Measurements from ENCODE around the gene TMEM59. TPM values are rescaled to one million over a fixed set of nuclear protein-coding genes. Genes with fewer than 3 reads are reported as not detected.
A peak's percentile ranks its signal among the peaks of the same experiment; 100 is the strongest.

The TMEM59 gene
- polyA plus RNA-seq, 4 donors = 304 to 435 (median 349) TPM

GRCh38 chr1:53986458-53986857, 66.5 kb downstream of the TMEM59 start:
- DNase-seq (ENCODE audit: low read depth in 4 of 4, low spot score in 2 of 4) = no peak

- no peak for DNase-seq (ENCODE audit: low read depth in 4 of 4, low spot score in 2 of 4)
Measured at GRCh38 chr1:53984726-53985125, 68.3 kb downstream of the TMEM59 start.

- DNase-seq (ENCODE audit: low read depth in 4 of 4, low spot score in 2 of 4) = peak in 3 of 4 donors; percentile 18 to 36 (median 24)
Measured at GRCh38 chr1:53982763-53983104, 70.3 kb downstream of the TMEM59 start.

- peak in 3 of 4 donors; percentile 18 to 45 (median 21) for DNase-seq (ENCODE audit: low read depth in 4 of 4, low spot score in 2 of 4)
Measured at GRCh38 chr1:53982034-53982762, 70.8 kb downstream of the TMEM59 start.

- no peak for DNase-seq (ENCODE audit: low read depth in 4 of 4, low spot score in 2 of 4)
Measured at GRCh38 chr1:53981220-53981619, 71.8 kb downstream of the TMEM59 start.

- DNase-seq (ENCODE audit: low read depth in 4 of 4, low spot score in 2 of 4) = no peak
Measured at GRCh38 chr1:53979712-53980450, 73.1 kb downstream of the TMEM59 start.

Other genes starting within 250 kb of the TMEM59 start
- gene NDC1, start 214.9 kb downstream of the TMEM59 start, polyA plus RNA-seq (ENCODE audit: insufficient read length in 4 of 4) = 10 to 100 TPM; 25.6 to 31.6 (median 29.0) TPM
- gene YIPF1, start 163.4 kb downstream of the TMEM59 start, polyA plus RNA-seq (ENCODE audit: insufficient read length in 4 of 4) = 10 to 100 TPM; 31.1 to 36.3 (median 33.1) TPM
- gene DIO1, start 159.0 kb downstream of the TMEM59 start, polyA plus RNA-seq (ENCODE audit: insufficient read length in 4 of 4) = 10 to 100 TPM in 1 of 4 donors, 1 to 10 TPM in 3; 3.8 to 10.3 (median 7.8) TPM
- 10 to 100 TPM; 44.9 to 66.6 (median 48.3) TPM for gene IFT25, start 107.5 kb downstream of the TMEM59 start, polyA plus RNA-seq (ENCODE audit: insufficient read length in 4 of 4)
- 10 to 100 TPM; 38.6 to 48.1 (median 42.1) TPM for gene LRRC42, start 106.9 kb downstream of the TMEM59 start, polyA plus RNA-seq (ENCODE audit: insufficient read length in 4 of 4)
- under 1 TPM in 1 of 4 donors, not detected in 3; 0.08 TPM for gene LDLRAD1, start 35.0 kb downstream of the TMEM59 start, polyA plus RNA-seq (ENCODE audit: insufficient read length in 4 of 4)
- 1 to 10 TPM; 8.2 to 9.6 (median 8.6) TPM for gene TCEANC2, start 404 bp upstream of the TMEM59 start, polyA plus RNA-seq (ENCODE audit: insufficient read length in 4 of 4)
- gene CDCP2, start 99.8 kb upstream of the TMEM59 start, polyA plus RNA-seq (ENCODE audit: insufficient read length in 4 of 4) = under 1 TPM in 2 of 4 donors, not detected in 2; 0.08 to 0.11 TPM
- gene CYB5RL, start 146.8 kb upstream of the TMEM59 start, polyA plus RNA-seq (ENCODE audit: insufficient read length in 4 of 4) = 1 to 10 TPM; 6.3 to 10.0 (median 8.1) TPM
- 10 to 100 TPM; 73.5 to 88.4 (median 81.7) TPM for gene MRPL37, start 147.0 kb upstream of the TMEM59 start, polyA plus RNA-seq (ENCODE audit: insufficient read length in 4 of 4)

Data from left renal cortex interstitium (tissue), 4 donors.